Panc1 (cell line): ENCODE measurements around the gene STX7. TPM values are rescaled to one million over a fixed set of nuclear protein-coding genes. Genes with fewer than 3 reads are reported as not detected.
A peak's percentile ranks its signal among the peaks of the same experiment; 100 is the strongest.

ENCODE experiments used
- ATAC-seq: fragments of 200-7000 bp; cut with Tn5 transposase; 2 replicates; pipeline ENCODE4 v1.9.1; 2020; ENCODE audit warnings: mild to moderate bottlenecking, moderate library complexity
- BruUV-seq: library from RNA; stranded (reverse); fragments of 400-500 nt; replicated peaks from 2 replicates; lab custom pipeline; 2021; lab: Mats Ljungman, UMichigan
- CTCF ChIA-PET: fragments of 300-600 bp; sonication (Branson Sonifier 250); formaldehyde crosslinking; loops from one replicate; lab custom pipeline; 2022; ENCODE audit warnings: antibody characterized with exemption; lab: Charles Lee
- POLR2A ChIA-PET: fragments of 300-600 bp; sonication (Branson Sonifier 250); formaldehyde crosslinking; loops from one replicate; lab custom pipeline; 2022; ENCODE audit warnings: antibody characterized with exemption; lab: Charles Lee
- DNase-seq: peaks from one replicate; pipeline ENCODE4 v3.0.0-alpha.2; 2010; ENCODE audit warnings: low read depth, low spot score
- H3K27ac ChIP-seq: 2 replicates; pipeline ENCODE4 v1.5.1; 2011; ENCODE audit warnings: mild to moderate bottlenecking, low read length, inconsistent platforms
- H3K27me3 ChIP-seq: fragments of 200-500 bp; sonication (Bioruptor generic); 2 replicates; pipeline ENCODE4 v1.6.0; 2014; ENCODE audit warnings: low read length, inconsistent platforms; ENCODE audit not compliant: control insufficient read depth, insufficient read depth
- H3K36me3 ChIP-seq: fragments of 200-500 bp; sonication (Bioruptor generic); 2 replicates; pipeline ENCODE4 v1.5.1; 2014; ENCODE audit warnings: inconsistent platforms, mild to moderate bottlenecking, low read length, moderate library complexity; ENCODE audit not compliant: control insufficient read depth, insufficient read depth
- H3K4me1 ChIP-seq: 2 replicates; pipeline ENCODE4 v1.5.1; 2011; ENCODE audit warnings: inconsistent platforms, mild to moderate bottlenecking, low read length, moderate library complexity; ENCODE audit not compliant: control insufficient read depth, insufficient read depth
- H3K4me3 ChIP-seq, 2 experiments: 2 replicates each; pipeline ENCODE4 v1.5.1; 2011 to 2012; ENCODE audit warnings: low read depth in 2 of 2, low read length in 2 of 2, mild to moderate bottlenecking in 2 of 2, inconsistent platforms in 1 of 2, moderate library complexity in 1 of 2
- H3K9me3 ChIP-seq: fragments of 200-500 bp; sonication (Bioruptor generic); 2 replicates; pipeline ENCODE4 v1.5.1; 2014; ENCODE audit warnings: low read depth, mild to moderate bottlenecking, inconsistent platforms, low read length, moderate library complexity; ENCODE audit not compliant: control insufficient read depth, insufficient read depth
- POLR2AphosphoS5 ChIP-seq: IDR thresholded peaks from 2 replicates; pipeline ENCODE4 v1.6.1; 2012; ENCODE audit warnings: mild to moderate bottlenecking, low read depth, low read length, moderate library complexity
- SIN3A ChIP-seq: IDR thresholded peaks from 2 replicates; pipeline ENCODE4 v1.6.1; 2012; ENCODE audit warnings: low read depth, mild to moderate bottlenecking, low read length, moderate library complexity, borderline replicate concordance; ENCODE audit not compliant: insufficient read depth
- TCF7L2 ChIP-seq: IDR thresholded peaks from 2 replicates; pipeline ENCODE4 v1.6.1; 2011; ENCODE audit warnings: mild to moderate bottlenecking, low read depth, low read length, inconsistent platforms
- in situ Hi-C: cut with HindIII; loops from 2 replicates; pipeline ENCODE4 v1.10.0; 2016; ENCODE audit warnings: low sequenced_read_pairs, low pct_unique_long_range_greater_than_20kb
- intact Hi-C: fragments of 100-400 bp; cut with micrococcal nuclease; formaldehyde crosslinking; loops from one replicate; pipeline ENCODE4 v1.10.0; 2022; ENCODE audit not compliant: unreplicated experiment
- total RNA-seq: library from RNA; stranded (reverse); gene quantifications from one replicate; pipeline ENCODE4 v1.2.1, GENCODE V29; 2021; ENCODE audit not compliant: unreplicated experiment
- TF ChIP-seq, protein P1 (sequence below): fragments of 450-650 bp; IDR thresholded peaks from 2 replicates; pipeline ENCODE4 v1.5.1; 2017; ENCODE audit warnings: mild to moderate bottlenecking
- TF ChIP-seq, protein P2 (sequence below), 2 experiments: IDR thresholded peaks; 2 replicates each; pipeline ENCODE4 v1.6.1; 2011 to 2012; ENCODE audit warnings: low read depth in 2 of 2, control low read depth in 1 of 2, low read length in 1 of 2, mild to moderate bottlenecking in 1 of 2, moderate library complexity in 1 of 2; ENCODE audit not compliant: insufficient read depth in 1 of 2

STX7 gene
- total RNA-seq, 1 experiment from 2014 or later, result 40.6 TPM

DNA sequence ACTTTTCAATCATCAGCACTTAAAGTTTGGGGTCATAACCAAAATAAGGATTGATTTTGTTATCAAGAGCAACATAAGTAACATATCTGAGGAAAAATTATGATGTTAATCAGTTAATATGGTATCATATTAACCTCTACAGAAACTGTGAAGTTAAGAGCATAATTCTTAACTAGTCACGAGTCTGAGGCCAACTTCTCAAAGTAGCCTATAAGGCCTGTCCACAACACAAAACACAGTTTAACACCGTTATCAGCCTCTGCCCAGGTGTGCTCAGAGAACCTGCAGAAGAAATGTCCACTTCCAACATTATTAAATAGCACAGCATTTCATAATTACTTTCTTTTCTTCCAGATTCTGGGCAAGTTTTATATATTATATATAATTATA, 1.1 kb downstream of the STX7 start:
- no TSS peak for BruUV-seq
- intact Hi-C loops, result no loop called here
- H3K27me3 ChIP-seq, result peaks cover 14% of the 10 kb centered on the region; the same call in 1 of the 2 replicates
- H3K4me3 ChIP-seq, result peak overlapping the region; percentile 71 to 81
- no peak for ATAC-seq
- DNase-seq, result no peak
- ChIA-PET CTCF (interaction anchor here (0.7 kb wide), 1 partner anchor 240 kb away, joined by 3 read pairs; no protein-coding TSS in a partner anchor), POLR2A (no interaction called here)
- H3K4me1 ChIP-seq, result peaks cover 20% of the 10 kb centered on the region
- TF ChIP-seq SIN3A (no peak), TCF7L2 (no peak), POLR2AphosphoS5 (no peak)
- TF ChIP-seq, protein P1, sequence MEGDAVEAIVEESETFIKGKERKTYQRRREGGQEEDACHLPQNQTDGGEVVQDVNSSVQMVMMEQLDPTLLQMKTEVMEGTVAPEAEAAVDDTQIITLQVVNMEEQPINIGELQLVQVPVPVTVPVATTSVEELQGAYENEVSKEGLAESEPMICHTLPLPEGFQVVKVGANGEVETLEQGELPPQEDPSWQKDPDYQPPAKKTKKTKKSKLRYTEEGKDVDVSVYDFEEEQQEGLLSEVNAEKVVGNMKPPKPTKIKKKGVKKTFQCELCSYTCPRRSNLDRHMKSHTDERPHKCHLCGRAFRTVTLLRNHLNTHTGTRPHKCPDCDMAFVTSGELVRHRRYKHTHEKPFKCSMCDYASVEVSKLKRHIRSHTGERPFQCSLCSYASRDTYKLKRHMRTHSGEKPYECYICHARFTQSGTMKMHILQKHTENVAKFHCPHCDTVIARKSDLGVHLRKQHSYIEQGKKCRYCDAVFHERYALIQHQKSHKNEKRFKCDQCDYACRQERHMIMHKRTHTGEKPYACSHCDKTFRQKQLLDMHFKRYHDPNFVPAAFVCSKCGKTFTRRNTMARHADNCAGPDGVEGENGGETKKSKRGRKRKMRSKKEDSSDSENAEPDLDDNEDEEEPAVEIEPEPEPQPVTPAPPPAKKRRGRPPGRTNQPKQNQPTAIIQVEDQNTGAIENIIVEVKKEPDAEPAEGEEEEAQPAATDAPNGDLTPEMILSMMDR, result no peak
- TF ChIP-seq, protein P2, sequence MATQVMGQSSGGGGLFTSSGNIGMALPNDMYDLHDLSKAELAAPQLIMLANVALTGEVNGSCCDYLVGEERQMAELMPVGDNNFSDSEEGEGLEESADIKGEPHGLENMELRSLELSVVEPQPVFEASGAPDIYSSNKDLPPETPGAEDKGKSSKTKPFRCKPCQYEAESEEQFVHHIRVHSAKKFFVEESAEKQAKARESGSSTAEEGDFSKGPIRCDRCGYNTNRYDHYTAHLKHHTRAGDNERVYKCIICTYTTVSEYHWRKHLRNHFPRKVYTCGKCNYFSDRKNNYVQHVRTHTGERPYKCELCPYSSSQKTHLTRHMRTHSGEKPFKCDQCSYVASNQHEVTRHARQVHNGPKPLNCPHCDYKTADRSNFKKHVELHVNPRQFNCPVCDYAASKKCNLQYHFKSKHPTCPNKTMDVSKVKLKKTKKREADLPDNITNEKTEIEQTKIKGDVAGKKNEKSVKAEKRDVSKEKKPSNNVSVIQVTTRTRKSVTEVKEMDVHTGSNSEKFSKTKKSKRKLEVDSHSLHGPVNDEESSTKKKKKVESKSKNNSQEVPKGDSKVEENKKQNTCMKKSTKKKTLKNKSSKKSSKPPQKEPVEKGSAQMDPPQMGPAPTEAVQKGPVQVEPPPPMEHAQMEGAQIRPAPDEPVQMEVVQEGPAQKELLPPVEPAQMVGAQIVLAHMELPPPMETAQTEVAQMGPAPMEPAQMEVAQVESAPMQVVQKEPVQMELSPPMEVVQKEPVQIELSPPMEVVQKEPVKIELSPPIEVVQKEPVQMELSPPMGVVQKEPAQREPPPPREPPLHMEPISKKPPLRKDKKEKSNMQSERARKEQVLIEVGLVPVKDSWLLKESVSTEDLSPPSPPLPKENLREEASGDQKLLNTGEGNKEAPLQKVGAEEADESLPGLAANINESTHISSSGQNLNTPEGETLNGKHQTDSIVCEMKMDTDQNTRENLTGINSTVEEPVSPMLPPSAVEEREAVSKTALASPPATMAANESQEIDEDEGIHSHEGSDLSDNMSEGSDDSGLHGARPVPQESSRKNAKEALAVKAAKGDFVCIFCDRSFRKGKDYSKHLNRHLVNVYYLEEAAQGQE (IDR thresholded peaks at IDR 0.05; ENCODE audit: insufficient read depth in 1 of 2, low read depth in 2 of 2, low read length in 1 of 2), result no peak
- H3K27ac ChIP-seq, result peak overlapping the region; percentile 82
- in situ Hi-C loops, result no loop called here
- no peaks in the 10 kb centered on the region for H3K9me3 ChIP-seq
- peaks cover 5% of the 10 kb centered on the region; the same call in 1 of the 2 replicates for H3K36me3 ChIP-seq

DNA sequence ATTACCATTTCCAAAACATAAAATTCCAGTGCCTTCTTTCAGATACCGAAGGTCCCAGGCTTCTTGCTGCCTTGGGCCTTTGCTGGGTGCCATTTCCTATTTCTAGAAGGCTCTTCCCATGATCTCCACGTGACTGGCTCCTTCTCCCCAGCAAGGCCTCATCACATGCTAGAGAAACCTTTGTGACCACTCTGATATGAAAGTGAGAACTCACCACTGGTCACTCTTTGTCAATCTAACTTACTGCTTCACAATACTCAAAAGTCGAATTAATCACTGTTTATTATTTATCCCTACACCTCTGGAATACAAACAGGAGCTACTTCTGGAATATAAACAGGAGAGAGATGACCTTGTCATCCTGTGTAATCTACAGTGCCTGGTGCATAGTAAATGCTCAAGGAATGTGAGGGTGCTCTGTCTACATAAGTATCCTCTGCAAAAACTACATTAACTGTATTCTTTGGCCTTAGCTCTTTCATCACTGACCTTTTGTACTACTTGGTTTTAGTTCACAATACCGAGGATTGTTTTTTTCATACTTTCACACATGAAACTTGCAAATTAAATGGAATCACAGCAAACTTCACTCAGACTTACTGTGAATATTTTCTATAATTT, 1.6 kb downstream of the STX7 start:
- CTCF ChIA-PET, result no interaction called here
- BruUV-seq, result TSS peak; percentile 59

More for the DNA sequence above, 1.6 kb downstream of the STX7 start:
- intact Hi-C loops, result no loop called here
- DNase-seq (no peak), ATAC-seq (no peak)
- in situ Hi-C loops, result no loop called here
- Histone ChIP-seq H3K4me3 (peak overlapping the region; percentile 71 to 81), H3K4me1 (peaks cover 20% of the 10 kb centered on the region), H3K9me3 (no peaks in the 10 kb centered on the region), H3K27ac (peak overlapping the region; percentile 82; the same call in 1 of the 2 replicates), H3K36me3 (peaks cover 5% of the 10 kb centered on the region; the same call in 1 of the 2 replicates), H3K27me3 (peaks cover 14% of the 10 kb centered on the region; the same call in 1 of the 2 replicates)
- POLR2A ChIA-PET, result no interaction called here
- TF ChIP-seq, protein P2 (IDR thresholded peaks at IDR 0.05; ENCODE audit: insufficient read depth in 1 of 2, low read depth in 2 of 2, low read length in 1 of 2), result no peak
- TF ChIP-seq POLR2AphosphoS5, result no peak
- TF ChIP-seq, protein P1, result no peak
- no peak for TF ChIP-seq SIN3A
